Stimulated activated CD4-positive, alpha-beta T cell treated with anti-CD3 and anti-CD28 coated beads, Interleukin-2, amount 100 ng/mL, for 4 hours (primary cell): Measurements from ENCODE around the gene NOLC1.

ENCODE experiments used
- DNase-seq: peaks from one replicate; pipeline ENCODE4 v3.0.0-alpha.2; 2020; ENCODE audit warnings: low read depth

Gene NOLC1

DNA sequence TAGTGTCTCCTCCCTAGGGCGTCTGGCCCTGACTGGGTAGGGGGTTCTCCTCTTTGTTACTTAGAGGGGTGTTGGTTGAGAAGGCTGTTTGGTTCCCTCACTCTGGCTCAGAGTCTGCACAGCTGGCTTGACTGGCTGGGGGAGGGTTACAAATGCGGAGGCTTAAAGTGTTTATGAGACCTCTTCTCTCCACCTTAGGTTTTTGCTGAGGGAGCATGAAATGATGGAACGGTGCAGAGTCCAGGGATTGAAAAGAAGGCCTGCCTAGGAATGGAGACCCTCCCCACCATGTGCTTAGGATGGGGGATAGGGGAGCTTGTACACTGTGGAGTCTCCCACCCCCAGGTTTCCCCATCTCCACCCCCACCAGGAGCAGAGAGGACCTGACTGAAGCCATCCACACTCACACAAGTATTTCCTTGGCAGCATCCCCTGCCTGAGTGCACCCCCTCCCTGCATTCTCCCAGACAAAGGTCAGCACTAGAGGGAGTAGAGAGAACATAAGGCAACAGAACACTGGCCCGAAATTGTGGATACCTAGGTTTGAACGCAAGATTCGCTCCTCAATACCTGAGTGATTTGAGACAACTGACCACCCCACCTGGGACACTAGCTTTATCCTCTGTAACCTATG is 30.3 kb upstream of the NOLC1 start:
- DNase-seq, result no peak

DNA sequence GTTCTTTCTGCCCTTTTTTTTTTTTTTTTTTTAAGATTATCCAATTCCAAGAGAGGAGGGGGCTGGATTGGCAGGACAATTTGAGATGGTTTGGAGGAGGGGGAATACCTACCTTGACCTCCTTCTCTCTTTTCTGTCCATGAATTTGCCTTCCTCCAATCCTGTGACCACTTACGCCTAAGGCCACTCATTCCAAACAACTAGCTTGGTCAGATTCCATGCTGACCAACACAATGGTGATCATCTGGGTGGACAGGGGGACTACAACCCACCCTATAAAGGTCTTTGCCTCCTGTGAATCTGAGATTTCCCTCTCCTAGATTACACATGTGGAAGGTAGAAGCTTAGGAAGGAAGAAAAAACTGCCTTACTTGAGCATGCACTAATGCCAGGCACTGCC is 29.7 kb upstream of the NOLC1 start:
- DNase-seq, result no peak

DNA sequence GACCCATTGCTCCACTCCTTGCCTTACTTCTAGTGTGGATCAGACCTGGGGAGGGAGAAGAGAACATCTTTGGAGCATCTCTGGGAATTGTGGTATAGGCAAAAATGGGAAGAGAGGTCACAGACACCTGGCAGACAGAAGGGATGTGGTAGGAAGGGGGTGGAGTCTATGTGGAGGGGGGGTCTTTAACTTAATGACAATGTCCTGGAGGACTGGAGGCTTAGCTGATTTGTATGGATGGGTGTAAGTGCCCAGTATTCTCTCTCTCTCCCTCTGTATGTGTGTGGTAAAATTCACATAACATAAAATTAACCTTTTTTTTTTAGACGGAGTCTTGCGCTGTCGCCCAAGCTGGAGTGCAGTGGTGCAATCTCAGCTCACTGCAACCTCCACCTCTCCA is 29.0 kb upstream of the NOLC1 start:
- DNase-seq, result no peak

DNA sequence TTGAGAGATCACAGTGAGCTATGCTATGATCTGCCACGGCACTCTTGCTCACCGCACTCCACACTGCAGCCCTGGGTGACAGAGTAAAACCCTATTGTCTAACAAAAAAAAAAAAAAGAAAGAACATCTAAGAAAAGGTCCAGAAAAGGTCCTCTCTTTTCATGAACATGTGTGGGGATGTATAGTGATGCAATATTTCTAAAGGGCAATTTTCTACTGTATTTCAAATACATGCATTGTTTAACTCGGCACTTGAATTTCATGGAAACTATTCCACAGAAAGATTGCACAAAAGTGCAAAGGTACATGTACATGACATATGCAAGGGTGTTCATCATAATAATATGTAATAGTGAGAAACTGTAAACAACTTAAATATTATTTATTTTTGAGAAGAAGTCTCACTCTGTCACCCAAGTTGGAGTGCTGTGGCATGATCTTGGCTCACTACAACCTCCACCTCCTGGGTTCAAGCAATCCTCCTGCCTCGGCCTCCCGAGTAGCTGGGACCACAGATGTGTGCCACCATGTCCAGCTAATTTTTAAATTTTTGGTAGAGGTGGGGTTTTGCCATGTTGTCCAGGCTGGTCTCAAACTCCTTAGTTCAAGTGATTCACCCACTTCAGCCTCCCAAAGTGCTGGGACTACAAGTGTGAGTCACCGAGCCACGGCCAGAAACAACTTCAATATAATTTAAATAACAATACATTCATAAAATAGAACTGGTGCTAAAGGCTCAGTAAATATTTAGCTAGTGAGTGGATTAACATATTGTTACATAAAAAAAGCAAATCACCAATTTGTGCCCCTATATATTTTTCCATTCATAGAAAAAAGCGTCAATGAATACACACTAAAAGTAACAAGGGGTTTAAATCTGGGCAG is 20.7 kb upstream of the NOLC1 start:
- no peak for DNase-seq

DNA sequence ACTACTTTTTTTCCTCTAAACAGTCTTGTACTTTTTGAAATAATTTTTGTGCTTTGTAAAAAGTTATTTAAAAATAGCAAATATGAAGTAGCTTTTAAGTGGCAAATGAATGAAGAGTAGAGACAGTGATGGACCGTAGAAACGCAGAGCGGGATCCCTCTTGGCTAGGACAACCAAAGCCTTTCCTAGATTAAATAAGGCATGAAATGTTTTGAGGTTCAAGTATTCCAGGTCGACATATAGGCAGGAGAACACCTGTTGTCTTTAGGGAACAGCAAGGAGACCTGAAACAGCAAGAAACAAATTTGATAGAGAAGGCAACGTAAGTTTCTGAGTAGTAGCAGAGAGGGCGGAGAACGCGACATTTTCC is 20.0 kb upstream of the NOLC1 start:
- DNase-seq, result no peak

DNA sequence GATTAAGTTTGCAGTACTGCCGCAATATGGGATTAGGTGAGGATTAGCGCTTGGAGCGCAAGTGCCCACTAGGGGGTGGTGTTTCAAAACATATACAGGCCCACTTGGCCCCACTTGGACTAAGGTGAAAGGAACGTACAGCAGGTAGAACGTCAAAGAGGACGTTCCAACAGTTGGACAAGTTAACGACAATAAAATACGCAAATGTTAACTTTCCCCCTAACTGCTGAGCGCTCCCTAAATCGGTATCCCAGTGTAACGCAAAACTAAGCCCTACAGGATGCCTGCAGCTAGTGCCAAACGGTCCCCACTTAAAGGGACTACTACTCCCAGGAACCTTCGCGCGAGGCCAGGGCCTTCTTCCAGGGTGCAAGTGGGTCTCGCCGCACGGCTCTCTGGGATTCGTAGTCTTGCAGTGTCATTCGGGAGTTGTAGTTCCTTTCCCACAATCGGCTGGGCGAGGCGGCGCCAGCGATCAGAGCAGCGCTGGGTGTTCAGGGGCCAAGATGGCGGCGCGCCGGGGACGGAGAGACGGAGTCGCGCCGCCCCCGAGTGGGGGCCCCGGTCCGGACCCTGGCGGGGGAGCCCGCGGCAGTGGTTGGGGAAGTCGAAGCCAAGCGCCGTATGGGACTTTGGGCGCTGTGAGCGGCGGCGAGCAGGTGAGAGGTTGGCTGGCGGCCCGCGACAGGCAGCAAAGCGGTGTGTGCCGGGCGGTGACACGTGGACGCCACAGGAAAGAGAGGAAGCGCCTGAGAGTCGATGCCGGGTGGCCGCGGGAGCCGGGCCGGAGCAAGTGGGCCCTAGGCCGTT is 19.4 kb upstream of the NOLC1 start, which contains the start of gene PPRC1:
Gene PPRC1 (plus strand): TSS at position 478 of the 810 bp plus-strand sequence. CDS start 29 bp downstream, at position 507.
- peak; percentile 96 for DNase-seq

DNA sequence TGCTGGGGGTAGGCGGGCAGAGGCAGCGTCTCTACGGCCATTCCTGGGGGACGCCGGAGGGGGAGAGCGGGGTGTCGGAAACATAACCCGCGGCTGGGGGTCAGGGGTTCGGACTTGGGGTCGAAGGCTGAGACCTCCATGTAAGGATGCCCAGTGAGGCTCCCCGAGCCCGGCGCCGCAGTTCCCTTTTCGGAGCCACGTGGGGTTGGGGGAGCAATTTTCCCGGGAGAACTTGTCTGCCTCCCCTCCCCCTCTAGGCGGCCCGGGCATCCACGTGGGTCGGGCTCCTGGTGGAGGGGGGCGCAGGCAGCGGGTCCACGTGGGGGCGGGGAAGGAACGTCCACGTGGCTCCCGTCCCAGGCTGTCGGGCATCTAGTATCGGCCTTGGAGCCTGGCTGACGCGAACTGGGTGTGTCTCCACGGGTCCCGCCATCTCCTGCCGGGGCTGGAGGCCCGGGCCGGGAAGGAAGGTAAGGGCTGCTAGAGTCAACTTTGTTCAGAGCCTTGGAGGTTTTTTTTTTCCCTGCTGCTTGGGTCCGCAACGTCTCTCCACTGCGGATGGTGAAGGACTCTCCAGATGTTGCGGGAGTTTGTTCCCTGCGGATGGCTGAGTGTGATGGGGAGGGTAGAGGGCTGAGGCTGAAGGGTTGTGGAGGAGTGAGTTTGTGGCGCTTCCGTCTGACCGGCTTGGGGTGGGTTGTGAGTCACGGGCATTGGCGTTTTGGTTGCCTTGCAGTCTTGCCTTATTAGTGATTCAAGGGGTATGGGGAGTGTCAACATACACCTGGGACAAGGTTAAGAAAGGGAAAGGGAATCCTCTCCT is 18.6 kb upstream of the NOLC1 start:
- DNase-seq, result peak; percentile 67

DNA sequence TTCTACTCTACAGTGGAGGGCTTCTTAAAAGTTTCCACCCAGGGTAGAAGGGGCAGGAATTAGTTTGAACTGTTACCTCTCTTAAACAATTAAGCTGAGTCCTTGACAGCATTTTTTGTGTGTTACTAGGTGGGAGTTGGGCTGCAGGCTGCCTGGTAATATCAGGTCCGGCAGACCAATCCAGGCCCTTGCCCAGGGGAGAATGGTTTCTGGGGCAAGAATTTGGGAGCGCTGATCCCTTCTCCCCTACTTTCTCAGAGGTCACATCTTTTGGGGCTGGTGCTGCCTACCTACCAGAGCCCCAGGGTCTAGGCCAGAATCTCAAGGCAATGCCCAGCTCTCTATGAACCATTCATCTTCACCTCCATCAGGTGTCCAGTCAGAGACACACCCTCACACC is 17.8 kb upstream of the NOLC1 start:
- no peak for DNase-seq

DNA sequence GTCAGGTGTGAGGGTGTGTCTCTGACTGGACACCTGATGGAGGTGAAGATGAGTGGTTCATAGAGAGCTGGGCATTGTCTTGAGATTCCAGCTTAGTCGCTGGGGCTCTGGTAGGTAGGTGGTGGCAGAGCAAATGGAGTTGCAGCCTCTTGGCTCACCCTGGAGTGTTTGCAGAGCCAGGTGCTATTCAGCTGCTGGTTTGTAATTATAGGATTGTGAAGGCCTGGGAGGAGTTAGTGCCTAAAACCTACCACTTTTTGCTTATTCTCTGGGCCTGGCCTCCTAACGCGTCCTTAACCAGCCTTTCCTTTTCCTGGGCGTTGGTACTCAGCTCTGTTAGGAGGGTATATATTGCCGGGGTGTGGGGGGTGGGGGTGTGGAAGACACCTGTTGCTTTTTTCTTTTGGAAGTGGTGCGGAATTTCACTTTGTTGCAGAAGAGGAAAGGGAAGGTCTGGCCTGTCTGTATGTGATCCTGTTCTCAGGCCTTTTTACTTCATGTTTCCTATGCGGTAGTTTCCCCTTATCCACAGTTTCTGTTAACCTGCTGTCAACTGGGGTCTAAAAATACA is 16.1 kb upstream of the NOLC1 start:
- DNase-seq, result no peak

DNA sequence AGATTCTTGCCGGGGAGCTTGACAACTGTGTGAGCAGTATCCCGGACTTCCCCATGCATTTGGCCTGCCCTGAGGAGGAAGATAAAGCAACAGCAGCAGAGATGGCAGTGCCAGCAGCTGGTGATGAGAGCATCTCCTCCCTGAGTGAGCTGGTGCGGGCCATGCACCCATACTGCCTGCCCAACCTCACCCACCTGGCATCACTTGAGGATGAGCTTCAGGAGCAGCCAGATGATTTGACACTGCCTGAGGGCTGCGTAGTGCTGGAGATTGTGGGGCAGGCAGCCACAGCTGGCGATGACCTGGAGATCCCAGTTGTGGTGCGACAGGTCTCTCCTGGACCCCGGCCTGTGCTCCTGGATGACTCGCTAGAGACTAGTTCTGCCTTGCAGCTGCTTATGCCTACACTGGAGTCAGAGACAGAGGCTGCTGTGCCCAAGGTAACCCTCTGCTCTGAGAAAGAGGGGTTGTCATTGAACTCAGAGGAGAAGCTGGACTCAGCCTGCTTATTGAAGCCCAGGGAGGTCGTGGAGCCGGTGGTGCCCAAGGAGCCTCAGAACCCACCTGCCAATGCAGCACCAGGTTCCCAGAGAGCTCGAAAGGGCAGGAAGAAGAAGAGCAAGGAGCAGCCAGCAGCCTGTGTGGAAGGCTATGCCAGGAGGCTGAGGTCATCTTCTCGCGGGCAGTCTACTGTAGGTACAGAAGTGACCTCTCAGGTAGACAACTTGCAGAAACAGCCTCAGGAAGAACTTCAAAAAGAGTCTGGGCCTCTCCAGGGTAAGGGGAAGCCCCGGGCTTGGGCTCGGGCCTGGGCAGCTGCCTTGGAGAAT is 12.7 kb upstream of the NOLC1 start:
- DNase-seq, result no peak

DNA sequence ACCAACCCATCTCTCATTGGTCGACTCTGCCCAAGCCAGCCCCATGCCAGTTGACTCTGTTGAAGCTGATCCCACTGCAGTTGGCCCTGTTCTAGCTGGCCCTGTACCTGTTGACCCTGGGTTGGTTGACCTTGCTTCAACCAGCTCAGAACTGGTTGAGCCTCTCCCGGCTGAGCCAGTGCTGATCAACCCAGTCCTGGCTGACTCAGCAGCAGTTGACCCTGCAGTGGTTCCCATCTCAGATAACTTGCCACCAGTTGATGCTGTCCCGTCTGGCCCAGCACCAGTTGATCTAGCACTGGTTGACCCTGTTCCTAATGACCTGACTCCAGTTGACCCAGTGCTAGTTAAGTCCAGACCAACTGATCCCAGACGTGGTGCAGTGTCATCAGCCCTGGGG is 12.0 kb upstream of the NOLC1 start:
- no peak for DNase-seq

DNA sequence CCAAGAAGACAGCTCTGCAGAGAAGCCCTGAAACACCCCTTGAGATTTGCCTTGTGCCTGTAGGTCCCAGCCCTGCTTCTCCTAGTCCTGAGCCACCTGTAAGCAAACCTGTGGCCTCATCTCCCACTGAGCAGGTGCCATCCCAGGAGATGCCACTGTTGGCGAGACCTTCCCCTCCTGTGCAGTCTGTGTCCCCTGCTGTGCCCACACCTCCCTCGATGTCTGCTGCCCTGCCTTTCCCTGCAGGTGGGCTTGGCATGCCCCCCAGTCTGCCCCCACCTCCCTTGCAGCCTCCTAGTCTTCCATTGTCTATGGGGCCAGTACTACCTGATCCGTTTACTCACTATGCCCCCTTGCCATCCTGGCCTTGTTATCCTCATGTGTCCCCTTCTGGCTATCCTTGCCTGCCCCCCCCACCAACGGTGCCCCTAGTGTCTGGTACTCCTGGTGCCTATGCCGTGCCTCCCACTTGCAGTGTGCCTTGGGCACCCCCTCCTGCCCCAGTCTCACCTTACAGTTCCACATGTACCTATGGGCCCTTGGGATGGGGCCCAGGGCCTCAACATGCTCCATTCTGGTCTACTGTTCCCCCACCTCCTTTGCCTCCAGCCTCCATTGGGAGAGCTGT is 11.2 kb upstream of the NOLC1 start:
- no peak for DNase-seq

DNA sequence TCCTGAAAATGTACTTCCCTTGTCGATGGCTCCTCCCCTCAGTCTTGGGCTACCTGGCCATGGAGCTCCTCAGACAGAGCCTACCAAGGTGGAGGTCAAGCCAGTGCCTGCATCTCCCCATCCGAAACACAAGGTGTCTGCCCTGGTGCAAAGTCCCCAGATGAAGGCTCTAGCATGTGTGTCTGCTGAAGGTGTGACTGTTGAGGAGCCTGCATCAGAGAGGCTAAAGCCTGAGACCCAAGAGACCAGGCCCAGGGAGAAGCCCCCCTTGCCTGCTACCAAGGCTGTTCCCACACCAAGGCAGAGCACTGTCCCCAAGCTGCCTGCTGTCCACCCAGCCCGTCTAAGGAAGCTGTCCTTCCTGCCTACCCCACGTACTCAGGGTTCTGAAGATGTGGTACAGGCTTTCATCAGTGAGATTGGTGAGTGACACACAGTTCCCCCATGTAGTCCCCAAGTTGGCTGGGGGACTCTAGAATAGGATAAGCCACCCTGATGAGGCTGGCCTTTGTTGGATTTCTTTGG is 10.5 kb upstream of the NOLC1 start:
- no peak for DNase-seq

DNA sequence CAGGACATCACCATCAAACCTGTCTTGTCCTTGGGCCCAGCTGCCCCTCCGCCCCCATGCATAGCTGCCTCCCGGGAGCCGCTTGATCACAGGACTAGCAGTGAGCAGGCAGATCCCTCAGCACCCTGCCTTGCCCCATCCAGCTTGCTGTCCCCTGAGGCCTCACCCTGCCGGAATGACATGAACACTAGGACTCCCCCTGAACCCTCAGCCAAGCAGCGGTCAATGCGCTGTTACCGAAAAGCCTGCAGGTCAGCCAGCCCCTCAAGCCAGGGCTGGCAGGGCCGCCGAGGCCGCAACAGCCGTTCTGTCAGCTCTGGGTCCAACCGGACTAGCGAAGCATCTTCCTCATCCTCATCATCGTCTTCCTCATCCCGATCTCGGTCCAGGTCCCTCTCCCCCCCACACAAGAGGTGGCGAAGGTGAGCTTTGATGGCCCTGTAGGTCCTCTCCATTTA is 5.2 kb upstream of the NOLC1 start:
- no peak for DNase-seq

DNA sequence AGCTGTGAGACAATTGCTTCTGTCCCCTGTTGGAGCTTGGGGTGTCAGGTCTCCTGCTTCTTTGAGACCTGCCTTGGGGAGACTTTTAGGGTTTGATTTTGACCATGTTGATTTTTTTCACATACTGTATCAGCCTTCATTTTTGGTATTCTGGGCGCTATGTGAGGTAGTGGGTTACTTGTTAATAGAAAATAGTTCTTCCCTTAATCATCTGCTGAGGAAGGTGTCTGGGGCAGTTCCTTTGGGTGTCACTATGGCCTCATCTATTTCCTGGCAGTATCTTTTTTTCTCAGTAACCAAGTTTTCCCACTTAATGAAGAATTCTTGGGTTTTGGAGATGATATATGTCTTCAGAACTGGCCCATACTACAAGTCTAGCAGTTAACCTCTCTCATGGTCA is 4.6 kb upstream of the NOLC1 start:
- DNase-seq, result no peak

DNA sequence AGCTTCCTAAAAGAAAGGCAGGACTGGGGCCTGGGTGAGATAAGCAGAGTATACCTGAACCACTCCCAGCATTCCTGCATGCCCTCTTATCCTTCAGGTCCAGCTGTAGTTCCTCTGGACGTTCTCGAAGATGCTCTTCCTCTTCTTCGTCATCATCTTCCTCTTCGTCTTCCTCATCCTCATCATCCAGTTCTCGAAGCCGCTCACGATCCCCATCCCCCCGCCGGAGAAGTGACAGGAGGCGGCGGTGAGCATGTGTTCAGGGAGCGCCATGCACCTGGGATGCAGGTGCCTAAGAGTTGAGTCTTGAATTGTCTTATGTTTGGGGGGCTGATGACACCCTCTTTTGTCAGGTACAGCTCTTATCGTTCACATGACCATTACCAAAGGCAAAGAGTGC is 3.9 kb upstream of the NOLC1 start:
- no peak for DNase-seq

DNA sequence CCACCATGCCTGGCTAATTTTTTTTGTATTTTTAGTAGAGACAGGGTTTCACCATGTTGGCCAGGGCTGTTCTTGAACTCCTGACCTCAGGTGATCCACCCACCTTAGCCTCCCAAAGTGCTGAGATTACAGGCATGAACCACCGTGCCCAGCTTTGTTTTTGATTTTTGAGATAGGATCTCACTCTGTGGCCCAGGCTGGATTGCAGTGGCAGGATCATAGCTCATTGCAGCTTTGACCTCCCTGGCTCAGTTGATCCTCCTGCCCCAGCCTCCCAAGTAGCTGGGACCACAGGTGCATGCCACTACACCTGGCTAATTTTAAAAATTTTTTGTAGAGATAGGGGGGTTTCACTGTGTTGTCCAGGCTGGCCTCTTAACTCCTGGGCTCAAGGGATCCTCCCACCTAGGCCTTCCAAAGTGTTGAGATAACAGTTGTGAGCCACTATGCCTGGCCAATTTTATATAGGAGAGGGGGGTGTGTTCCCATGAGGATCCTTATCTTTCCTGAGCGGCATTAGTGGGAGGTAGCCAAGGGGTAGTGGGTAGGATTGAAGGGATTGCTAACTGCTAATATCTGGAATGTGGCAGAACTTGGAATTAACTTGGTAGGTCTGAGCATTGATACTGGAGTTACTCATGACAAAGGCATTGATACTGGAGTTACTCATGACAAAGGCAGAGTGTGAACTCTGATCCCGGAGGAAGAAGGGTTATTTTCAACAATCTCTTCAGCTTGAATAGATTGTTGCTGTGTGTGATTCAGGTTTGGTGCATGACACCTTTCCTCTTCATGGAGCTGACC is 1.0 kb upstream of the NOLC1 start:
- DNase-seq, result no peak

DNA sequence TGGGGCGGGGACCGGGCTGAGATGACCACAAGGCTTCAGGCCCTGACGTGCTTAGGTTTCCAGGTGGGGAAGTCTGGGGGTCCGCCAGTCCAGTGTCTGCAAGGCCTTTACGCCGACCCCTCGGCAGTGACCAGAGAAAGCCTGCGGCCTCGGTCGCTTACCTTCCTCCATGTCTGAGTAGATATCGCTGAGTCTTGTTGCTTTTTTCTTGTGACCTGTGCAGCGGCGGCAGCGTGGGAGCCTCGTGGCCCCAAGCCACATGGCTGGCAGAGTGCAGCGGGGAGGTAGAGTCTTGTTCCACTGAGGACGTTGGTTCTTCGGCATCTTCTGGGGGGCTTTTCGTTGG is 329 bp downstream of the NOLC1 start:
- DNase-seq, result peak; percentile 38

DNA sequence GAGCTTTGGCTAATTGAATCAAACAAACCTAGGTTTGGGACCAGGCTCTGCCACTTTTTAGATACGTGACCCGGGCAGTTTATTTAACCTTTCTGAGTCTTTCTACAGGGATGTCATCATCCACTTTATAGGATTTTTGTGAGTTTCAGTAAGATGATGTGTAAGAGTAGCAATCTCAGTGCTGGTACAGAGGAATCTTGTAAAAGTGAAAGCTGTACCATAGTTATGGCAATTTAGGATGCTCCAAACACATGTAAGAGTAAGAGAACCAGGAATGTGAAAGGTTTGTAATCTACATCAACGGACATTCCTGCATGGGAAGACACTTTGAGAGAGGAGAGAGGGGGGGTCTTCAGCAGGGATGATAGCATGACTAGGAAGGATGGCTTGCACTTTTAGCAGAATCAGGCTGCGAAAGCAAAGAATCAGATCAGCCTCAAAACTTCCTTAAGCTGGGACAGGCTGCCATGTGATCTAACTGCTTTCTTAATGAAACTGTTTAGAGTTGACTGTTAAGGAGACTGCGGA is 968 bp downstream of the NOLC1 start:
- no peak for DNase-seq
